HEK293 (cell line): Measurements from ENCODE around the gene KRAS.
A peak's percentile ranks its signal among the peaks of the same experiment; 100 is the strongest.

ENCODE experiments used
- BCL11A ChIP-seq: fragments of 450-650 bp; formaldehyde crosslinking; IDR thresholded peaks from 2 replicates; pipeline ENCODE4 v1.5.1; 2016; ENCODE audit warnings: low read depth, missing biosample characterization, missing genetic modification characterization
- HOXC10 ChIP-seq: sonication (generic); formaldehyde crosslinking; IDR thresholded peaks from 2 replicates; pipeline ENCODE4 v1.8.1; 2023; ENCODE audit warnings: mild to moderate bottlenecking, missing genetic modification reagents
- KLF16 ChIP-seq: fragments of 450-650 bp; formaldehyde crosslinking; IDR thresholded peaks from 2 replicates; pipeline ENCODE4 v1.5.1; 2017; ENCODE audit warnings: missing biosample characterization, missing genetic modification characterization
- MEIS1 ChIP-seq: sonication (generic); formaldehyde crosslinking; IDR thresholded peaks from 2 replicates; pipeline ENCODE4 v1.8.1; 2022; ENCODE audit warnings: missing genetic modification reagents, mild to moderate bottlenecking, borderline replicate concordance
- SALL2 ChIP-seq: fragments of 450-650 bp; formaldehyde crosslinking; IDR thresholded peaks from 2 replicates; pipeline ENCODE4 v1.5.0; 2017; ENCODE audit warnings: missing biosample characterization, mild to moderate bottlenecking, missing genetic modification characterization, borderline replicate concordance
- YY2 ChIP-seq: fragments of 450-650 bp; formaldehyde crosslinking; IDR thresholded peaks from 2 replicates; pipeline ENCODE4 v1.5.1; 2016; ENCODE audit warnings: missing biosample characterization, missing genetic modification characterization
- ZFP37 ChIP-seq: fragments of 450-650 bp; formaldehyde crosslinking; IDR thresholded peaks from 2 replicates; pipeline ENCODE4 v1.5.1; 2016; ENCODE audit warnings: missing biosample characterization, missing genetic modification characterization
- ZFP41 ChIP-seq: fragments of 450-650 bp; formaldehyde crosslinking; IDR thresholded peaks from 2 replicates; pipeline ENCODE4 v1.5.1; 2016; ENCODE audit warnings: missing biosample characterization, missing genetic modification characterization, borderline replicate concordance
- ZNF155 ChIP-seq: fragments of 450-650 bp; formaldehyde crosslinking; IDR thresholded peaks from 2 replicates; pipeline ENCODE4 v1.5.1; 2016; ENCODE audit warnings: missing biosample characterization, missing genetic modification characterization
- ZNF157 ChIP-seq: fragments of 450-650 bp; formaldehyde crosslinking; IDR thresholded peaks from 2 replicates; pipeline ENCODE4 v1.5.1; 2016; ENCODE audit warnings: missing biosample characterization, missing genetic modification characterization
- ZNF24 ChIP-seq: fragments of 450-650 bp; formaldehyde crosslinking; IDR thresholded peaks from 2 replicates; pipeline ENCODE4 v1.5.1; 2016; ENCODE audit warnings: missing biosample characterization, missing genetic modification characterization
- ZNF37A ChIP-seq: fragments of 450-650 bp; IDR thresholded peaks from 2 replicates; pipeline ENCODE4 v1.5.1; 2018; ENCODE audit warnings: missing biosample characterization, missing genetic modification characterization
- ZNF391 ChIP-seq: fragments of 450-650 bp; formaldehyde crosslinking; IDR thresholded peaks from 2 replicates; pipeline ENCODE4 v1.5.1; 2016; ENCODE audit warnings: low read depth, missing biosample characterization, missing genetic modification characterization, borderline replicate concordance
- ZNF473 ChIP-seq: fragments of 450-650 bp; formaldehyde crosslinking; IDR thresholded peaks from 2 replicates; pipeline ENCODE4 v1.5.1; 2017; ENCODE audit warnings: missing biosample characterization, missing genetic modification characterization
- ZNF549 ChIP-seq: fragments of 450-650 bp; IDR thresholded peaks from 2 replicates; pipeline ENCODE4 v1.5.1; 2018; ENCODE audit warnings: missing biosample characterization, missing genetic modification characterization, mild to moderate bottlenecking, inconsistent platforms, moderate library complexity
- ZNF555 ChIP-seq: fragments of 450-650 bp; formaldehyde crosslinking; conservative IDR thresholded peaks from 2 replicates; pipeline ENCODE4 v1.5.1; 2017; ENCODE audit warnings: missing biosample characterization, mild to moderate bottlenecking, missing genetic modification characterization, inconsistent platforms
- ZNF623 ChIP-seq: fragments of 450-650 bp; formaldehyde crosslinking; IDR thresholded peaks from 2 replicates; pipeline ENCODE4 v1.5.1; 2016; ENCODE audit warnings: missing biosample characterization, missing genetic modification characterization
- ZNF624 ChIP-seq: fragments of 450-650 bp; formaldehyde crosslinking; IDR thresholded peaks from 2 replicates; pipeline ENCODE4 v1.5.1; 2017; ENCODE audit warnings: missing biosample characterization, missing genetic modification characterization
- ZNF658 ChIP-seq: fragments of 450-650 bp; formaldehyde crosslinking; IDR thresholded peaks from 2 replicates; pipeline ENCODE4; 2016; ENCODE audit warnings: missing biosample characterization, missing genetic modification characterization
- ZNF677 ChIP-seq: fragments of 450-650 bp; IDR thresholded peaks from 2 replicates; pipeline ENCODE4 v1.5.0; 2018; ENCODE audit warnings: missing biosample characterization, mild to moderate bottlenecking, missing genetic modification characterization, moderate library complexity
- ZNF707 ChIP-seq: fragments of 450-650 bp; formaldehyde crosslinking; IDR thresholded peaks from 2 replicates; pipeline ENCODE4 v1.5.1; 2016; ENCODE audit warnings: missing biosample characterization, missing genetic modification characterization
- ZNF776 ChIP-seq: fragments of 450-650 bp; formaldehyde crosslinking; IDR thresholded peaks from 2 replicates; pipeline ENCODE4 v1.5.0; 2017; ENCODE audit warnings: missing biosample characterization, missing genetic modification characterization, borderline replicate concordance
- ZNF837 ChIP-seq: fragments of 450-650 bp; formaldehyde crosslinking; IDR thresholded peaks from 2 replicates; pipeline ENCODE4 v1.5.1; 2016; ENCODE audit warnings: missing biosample characterization, missing genetic modification characterization
- TF ChIP-seq, protein P1 (sequence below): fragments of 450-650 bp; formaldehyde crosslinking; IDR thresholded peaks from 2 replicates; pipeline ENCODE4 v1.5.1; 2016; ENCODE audit warnings: missing biosample characterization, missing genetic modification characterization
- TF ChIP-seq, protein P2 (sequence below): fragments of 450-650 bp; formaldehyde crosslinking; IDR thresholded peaks from 2 replicates; pipeline ENCODE4 v1.5.1; 2016; ENCODE audit warnings: missing biosample characterization, missing genetic modification characterization
- TF ChIP-seq, protein P3 (sequence below): fragments of 450-650 bp; formaldehyde crosslinking; IDR thresholded peaks from 2 replicates; pipeline ENCODE4 v1.5.1; 2016; ENCODE audit warnings: missing biosample characterization, missing genetic modification characterization
- TF ChIP-seq, protein P4 (sequence below): fragments of 450-650 bp; formaldehyde crosslinking; IDR thresholded peaks from 2 replicates; pipeline ENCODE4 v1.5.1; 2016; ENCODE audit warnings: missing biosample characterization, missing genetic modification characterization
- TF ChIP-seq, protein P5 (sequence below): fragments of 450-650 bp; formaldehyde crosslinking; IDR thresholded peaks from 2 replicates; pipeline ENCODE4 v1.5.1; 2016; ENCODE audit warnings: missing biosample characterization, missing genetic modification characterization
- TF ChIP-seq, protein P6 (sequence below): fragments of 450-650 bp; formaldehyde crosslinking; IDR thresholded peaks from 2 replicates; pipeline ENCODE4 v1.5.1; 2016; ENCODE audit warnings: missing biosample characterization, missing genetic modification characterization
- TF ChIP-seq, protein P7 (sequence below): fragments of 450-650 bp; formaldehyde crosslinking; IDR thresholded peaks from 2 replicates; pipeline ENCODE4 v1.5.1; 2016; ENCODE audit warnings: missing biosample characterization, missing genetic modification characterization
- TF ChIP-seq, protein P8 (sequence below): fragments of 450-650 bp; formaldehyde crosslinking; IDR thresholded peaks from 2 replicates; pipeline ENCODE4 v1.5.1; 2016; ENCODE audit warnings: missing biosample characterization, missing genetic modification characterization, low read depth

Gene KRAS

DNA sequence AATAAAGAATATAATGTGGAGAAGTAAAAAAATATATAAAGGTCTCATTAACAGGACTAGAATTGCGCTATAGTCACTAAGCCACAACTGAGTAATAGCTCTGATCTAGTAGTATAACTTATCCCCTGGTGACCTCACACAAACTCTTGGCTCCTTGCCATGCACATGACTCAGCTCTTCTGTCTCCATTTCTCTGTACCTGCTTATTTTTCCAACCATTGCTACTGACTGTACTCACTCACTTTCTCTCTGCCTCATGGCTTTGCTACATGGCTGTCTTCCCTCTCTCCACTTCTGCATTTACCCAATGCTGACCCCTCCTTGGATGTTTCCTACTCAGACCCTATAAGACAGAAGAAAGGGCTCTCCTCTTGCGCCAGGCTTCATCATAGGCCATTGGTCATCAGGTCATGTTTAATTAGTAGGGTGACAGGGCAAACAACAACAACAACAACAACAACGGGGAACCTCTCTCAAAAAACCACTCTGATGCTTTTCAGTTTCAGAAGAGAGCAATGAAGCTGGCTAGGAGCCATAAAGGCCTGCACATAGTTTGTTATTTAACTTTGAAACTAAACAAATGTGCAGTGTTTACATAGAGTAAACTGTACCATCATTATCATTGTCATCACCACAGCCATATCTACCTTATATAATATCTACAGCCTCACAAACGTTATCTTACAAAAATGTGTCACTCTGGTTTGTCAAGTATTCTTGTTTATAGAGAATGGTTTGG is 25.6 kb upstream of the KRAS start (continued):
- no peak for TF ChIP-seq ZNF624 (tag by site-specific recombination)
- TF ChIP-seq ZFP41 (tag by site-specific recombination), result no peak
- TF ChIP-seq ZNF677 (tag by site-specific recombination), result no peak
- no peak for TF ChIP-seq SALL2 (tag by site-specific recombination)
- TF ChIP-seq ZNF623 (tag by site-specific recombination), result no peak
- TF ChIP-seq, protein P1, sequence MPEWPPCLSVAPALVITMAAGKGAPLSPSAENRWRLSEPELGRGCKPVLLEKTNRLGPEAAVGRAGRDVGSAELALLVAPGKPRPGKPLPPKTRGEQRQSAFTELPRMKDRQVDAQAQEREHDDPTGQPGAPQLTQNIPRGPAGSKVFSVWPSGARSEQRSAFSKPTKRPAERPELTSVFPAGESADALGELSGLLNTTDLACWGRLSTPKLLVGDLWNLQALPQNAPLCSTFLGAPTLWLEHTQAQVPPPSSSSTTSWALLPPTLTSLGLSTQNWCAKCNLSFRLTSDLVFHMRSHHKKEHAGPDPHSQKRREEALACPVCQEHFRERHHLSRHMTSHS, result no peak
- 0 out of 2 replicates have a peak, but pooled peaks have one; percentile 26 for TF ChIP-seq ZNF24 (tag by site-specific recombination)
- TF ChIP-seq, protein P2, sequence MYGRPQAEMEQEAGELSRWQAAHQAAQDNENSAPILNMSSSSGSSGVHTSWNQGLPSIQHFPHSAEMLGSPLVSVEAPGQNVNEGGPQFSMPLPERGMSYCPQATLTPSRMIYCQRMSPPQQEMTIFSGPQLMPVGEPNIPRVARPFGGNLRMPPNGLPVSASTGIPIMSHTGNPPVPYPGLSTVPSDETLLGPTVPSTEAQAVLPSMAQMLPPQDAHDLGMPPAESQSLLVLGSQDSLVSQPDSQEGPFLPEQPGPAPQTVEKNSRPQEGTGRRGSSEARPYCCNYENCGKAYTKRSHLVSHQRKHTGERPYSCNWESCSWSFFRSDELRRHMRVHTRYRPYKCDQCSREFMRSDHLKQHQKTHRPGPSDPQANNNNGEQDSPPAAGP (tag by site-specific recombination), result no peak
- TF ChIP-seq, protein P3, sequence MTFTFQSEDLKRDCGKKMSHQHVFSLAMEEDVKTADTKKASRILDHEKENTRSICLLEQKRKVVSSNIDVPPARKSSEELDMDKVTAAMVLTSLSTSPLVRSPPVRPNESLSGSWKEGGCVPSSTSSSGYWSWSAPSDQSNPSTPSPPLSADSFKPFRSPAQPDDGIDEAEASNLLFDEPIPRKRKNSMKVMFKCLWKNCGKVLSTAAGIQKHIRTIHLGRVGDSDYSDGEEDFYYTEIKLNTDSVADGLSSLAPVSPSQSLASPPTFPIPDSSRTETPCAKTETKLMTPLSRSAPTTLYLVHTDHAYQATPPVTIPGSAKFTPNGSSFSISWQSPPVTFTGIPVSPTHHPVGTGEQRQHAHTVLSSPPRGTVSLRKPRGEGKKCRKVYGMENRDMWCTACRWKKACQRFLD (tag by site-specific recombination), result no peak
- no peak for TF ChIP-seq KLF16
- no peak for TF ChIP-seq ZNF157 (tag by site-specific recombination)
- TF ChIP-seq, protein P4, sequence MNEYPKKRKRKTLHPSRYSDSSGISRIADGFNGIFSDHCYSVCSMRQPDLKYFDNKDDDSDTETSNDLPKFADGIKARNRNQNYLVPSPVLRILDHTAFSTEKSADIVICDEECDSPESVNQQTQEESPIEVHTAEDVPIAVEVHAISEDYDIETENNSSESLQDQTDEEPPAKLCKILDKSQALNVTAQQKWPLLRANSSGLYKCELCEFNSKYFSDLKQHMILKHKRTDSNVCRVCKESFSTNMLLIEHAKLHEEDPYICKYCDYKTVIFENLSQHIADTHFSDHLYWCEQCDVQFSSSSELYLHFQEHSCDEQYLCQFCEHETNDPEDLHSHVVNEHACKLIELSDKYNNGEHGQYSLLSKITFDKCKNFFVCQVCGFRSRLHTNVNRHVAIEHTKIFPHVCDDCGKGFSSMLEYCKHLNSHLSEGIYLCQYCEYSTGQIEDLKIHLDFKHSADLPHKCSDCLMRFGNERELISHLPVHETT (tag by site-specific recombination), result peak; percentile 68; the same call in 1 of the 2 replicates
- TF ChIP-seq ZNF155 (tag by site-specific recombination), result no peak
- no peak for TF ChIP-seq ZNF658
- TF ChIP-seq ZNF391 (tag by site-specific recombination), result 0 out of 2 replicates have a peak, but pooled peaks have one; percentile 11
- TF ChIP-seq, protein P5, sequence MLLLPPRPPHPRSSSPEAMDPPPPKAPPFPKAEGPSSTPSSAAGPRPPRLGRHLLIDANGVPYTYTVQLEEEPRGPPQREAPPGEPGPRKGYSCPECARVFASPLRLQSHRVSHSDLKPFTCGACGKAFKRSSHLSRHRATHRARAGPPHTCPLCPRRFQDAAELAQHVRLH (tag by site-specific recombination), result no peak
- TF ChIP-seq ZNF37A (tag by site-specific recombination), result no peak
- TF ChIP-seq, protein P6, sequence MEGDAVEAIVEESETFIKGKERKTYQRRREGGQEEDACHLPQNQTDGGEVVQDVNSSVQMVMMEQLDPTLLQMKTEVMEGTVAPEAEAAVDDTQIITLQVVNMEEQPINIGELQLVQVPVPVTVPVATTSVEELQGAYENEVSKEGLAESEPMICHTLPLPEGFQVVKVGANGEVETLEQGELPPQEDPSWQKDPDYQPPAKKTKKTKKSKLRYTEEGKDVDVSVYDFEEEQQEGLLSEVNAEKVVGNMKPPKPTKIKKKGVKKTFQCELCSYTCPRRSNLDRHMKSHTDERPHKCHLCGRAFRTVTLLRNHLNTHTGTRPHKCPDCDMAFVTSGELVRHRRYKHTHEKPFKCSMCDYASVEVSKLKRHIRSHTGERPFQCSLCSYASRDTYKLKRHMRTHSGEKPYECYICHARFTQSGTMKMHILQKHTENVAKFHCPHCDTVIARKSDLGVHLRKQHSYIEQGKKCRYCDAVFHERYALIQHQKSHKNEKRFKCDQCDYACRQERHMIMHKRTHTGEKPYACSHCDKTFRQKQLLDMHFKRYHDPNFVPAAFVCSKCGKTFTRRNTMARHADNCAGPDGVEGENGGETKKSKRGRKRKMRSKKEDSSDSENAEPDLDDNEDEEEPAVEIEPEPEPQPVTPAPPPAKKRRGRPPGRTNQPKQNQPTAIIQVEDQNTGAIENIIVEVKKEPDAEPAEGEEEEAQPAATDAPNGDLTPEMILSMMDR (tag by site-specific recombination), result no peak
- no peak for TF ChIP-seq ZNF555 (tag by site-specific recombination)
- no peak for TF ChIP-seq ZNF776 (tag by site-specific recombination)
- TF ChIP-seq ZNF837 (tag by site-specific recombination), result no peak
- no peak for TF ChIP-seq BCL11A (tag by site-specific recombination)
- no peak for TF ChIP-seq ZNF473 (tag by site-specific recombination)
- peak; percentile 56; the same call in 1 of the 2 replicates for TF ChIP-seq ZFP37 (tag by site-specific recombination)
- TF ChIP-seq YY2 (tag by site-specific recombination), result 0 out of 2 replicates have a peak, but pooled peaks have one; percentile 16
- TF ChIP-seq, protein P7, sequence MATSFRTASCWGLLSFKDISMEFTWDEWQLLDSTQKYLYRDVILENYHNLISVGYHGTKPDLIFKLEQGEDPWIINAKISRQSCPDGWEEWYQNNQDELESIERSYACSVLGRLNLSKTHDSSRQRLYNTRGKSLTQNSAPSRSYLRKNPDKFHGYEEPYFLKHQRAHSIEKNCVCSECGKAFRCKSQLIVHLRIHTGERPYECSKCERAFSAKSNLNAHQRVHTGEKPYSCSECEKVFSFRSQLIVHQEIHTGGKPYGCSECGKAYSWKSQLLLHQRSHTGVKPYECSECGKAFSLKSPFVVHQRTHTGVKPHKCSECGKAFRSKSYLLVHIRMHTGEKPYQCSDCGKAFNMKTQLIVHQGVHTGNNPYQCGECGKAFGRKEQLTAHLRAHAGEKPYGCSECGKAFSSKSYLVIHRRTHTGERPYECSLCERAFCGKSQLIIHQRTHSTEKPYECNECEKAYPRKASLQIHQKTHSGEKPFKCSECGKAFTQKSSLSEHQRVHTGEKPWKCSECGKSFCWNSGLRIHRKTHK (tag by site-specific recombination), result no peak
- TF ChIP-seq HOXC10 (CRISPR knock-in tag), result no peak
- TF ChIP-seq ZNF707, result no peak
- no peak for TF ChIP-seq ZNF549 (tag by site-specific recombination)
- no peak for TF ChIP-seq MEIS1 (CRISPR knock-in tag)
- TF ChIP-seq, protein P8, sequence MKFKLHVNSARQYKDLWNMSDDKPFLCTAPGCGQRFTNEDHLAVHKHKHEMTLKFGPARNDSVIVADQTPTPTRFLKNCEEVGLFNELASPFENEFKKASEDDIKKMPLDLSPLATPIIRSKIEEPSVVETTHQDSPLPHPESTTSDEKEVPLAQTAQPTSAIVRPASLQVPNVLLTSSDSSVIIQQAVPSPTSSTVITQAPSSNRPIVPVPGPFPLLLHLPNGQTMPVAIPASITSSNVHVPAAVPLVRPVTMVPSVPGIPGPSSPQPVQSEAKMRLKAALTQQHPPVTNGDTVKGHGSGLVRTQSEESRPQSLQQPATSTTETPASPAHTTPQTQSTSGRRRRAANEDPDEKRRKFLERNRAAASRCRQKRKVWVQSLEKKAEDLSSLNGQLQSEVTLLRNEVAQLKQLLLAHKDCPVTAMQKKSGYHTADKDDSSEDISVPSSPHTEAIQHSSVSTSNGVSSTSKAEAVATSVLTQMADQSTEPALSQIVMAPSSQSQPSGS (tag by site-specific recombination), result no peak
